Tibial nerve (tissue), 4 donors: Measurements from ENCODE around the gene BST1. TPM values are rescaled to one million over a fixed set of nuclear protein-coding genes. Genes with fewer than 3 reads are reported as not detected.

Experiments used
- DNase-seq, 2 donors: peaks; one replicate each; pipeline ENCODE4 v3.0.0-alpha.2; 2019; ENCODE audit warnings: low spot score in 2 of 2
- H3K27ac ChIP-seq, 4 donors: fragments of 200-600 bp; sonication (generic) in 3 of 4; one replicate each; pipeline ENCODE4 v1.5.1; 2017 to 2019; ENCODE audit warnings: mild to moderate bottlenecking in 1 of 4
- H3K27me3 ChIP-seq, 2 donors: fragments of 200-600 bp; sonication (generic) in 1 of 2; one replicate each; pipeline versions ENCODE4 v1.5.1 to v1.6.0; 2017 to 2019
- H3K36me3 ChIP-seq, 3 donors: fragments of 200-600 bp; sonication (generic); one replicate each; pipeline ENCODE4 v1.5.1; 2018 to 2019
- H3K4me1 ChIP-seq, 4 donors: fragments of 200-600 bp; sonication (generic) in 3 of 4; one replicate each; pipeline ENCODE4 v1.5.1; 2017 to 2019
- H3K4me3 ChIP-seq, 4 donors: fragments of 200-600 bp; sonication (generic) in 3 of 4; one replicate each; pipeline ENCODE4 v1.5.1; 2017 to 2019; ENCODE audit warnings: mild to moderate bottlenecking in 1 of 4, moderate library complexity in 1 of 4
- H3K9me3 ChIP-seq, 4 donors: fragments of 200-600 bp; sonication (generic) in 3 of 4; one replicate each; pipeline ENCODE4 v1.5.1; 2017 to 2019
- EP300 ChIP-seq, 2 donors: sonication (generic); formaldehyde crosslinking; IDR thresholded peaks; one replicate each; pipeline ENCODE4 v1.6.1; 2017; ENCODE audit warnings: antibody characterized with exemption in 2 of 2, mild to moderate bottlenecking in 1 of 2
- POLR2A ChIP-seq, 2 donors: fragments of 450-650 bp; IDR thresholded peaks; one replicate each; pipeline ENCODE4 v1.6.1; 2017; ENCODE audit warnings: antibody characterized with exemption in 2 of 2, mild to moderate bottlenecking in 2 of 2, moderate library complexity in 2 of 2
- WGBS, 2 donors: methylation state at CpG; one replicate each; pipeline ENCODE4 v1.1.5; 2018; 5-methylcytosine and 5-hydroxymethylcytosine counted together
- total RNA-seq, 4 donors: library from RNA; depleted of rRNA; stranded (reverse); fragments of >200 nt; gene quantifications; one replicate each; pipeline ENCODE4 v1.1.0, GENCODE V29; 2016
- TF ChIP-seq, protein P1 (sequence below), 5 experiments: fragments of 200-600 bp in 3 of 5; fragments of 450-650 bp in 2 of 5; sonication (generic) in 3 of 5; IDR thresholded peaks; one replicate each; pipeline ENCODE4 v1.5.1; 2016 to 2019; ENCODE audit warnings: antibody characterized with exemption in 5 of 5, mild to moderate bottlenecking in 3 of 5, moderate library complexity in 2 of 5

The BST1 gene
- total RNA-seq, 4 donors from 2014 or later, result 7.3 to 21.0 (median 11.9) TPM

DNA sequence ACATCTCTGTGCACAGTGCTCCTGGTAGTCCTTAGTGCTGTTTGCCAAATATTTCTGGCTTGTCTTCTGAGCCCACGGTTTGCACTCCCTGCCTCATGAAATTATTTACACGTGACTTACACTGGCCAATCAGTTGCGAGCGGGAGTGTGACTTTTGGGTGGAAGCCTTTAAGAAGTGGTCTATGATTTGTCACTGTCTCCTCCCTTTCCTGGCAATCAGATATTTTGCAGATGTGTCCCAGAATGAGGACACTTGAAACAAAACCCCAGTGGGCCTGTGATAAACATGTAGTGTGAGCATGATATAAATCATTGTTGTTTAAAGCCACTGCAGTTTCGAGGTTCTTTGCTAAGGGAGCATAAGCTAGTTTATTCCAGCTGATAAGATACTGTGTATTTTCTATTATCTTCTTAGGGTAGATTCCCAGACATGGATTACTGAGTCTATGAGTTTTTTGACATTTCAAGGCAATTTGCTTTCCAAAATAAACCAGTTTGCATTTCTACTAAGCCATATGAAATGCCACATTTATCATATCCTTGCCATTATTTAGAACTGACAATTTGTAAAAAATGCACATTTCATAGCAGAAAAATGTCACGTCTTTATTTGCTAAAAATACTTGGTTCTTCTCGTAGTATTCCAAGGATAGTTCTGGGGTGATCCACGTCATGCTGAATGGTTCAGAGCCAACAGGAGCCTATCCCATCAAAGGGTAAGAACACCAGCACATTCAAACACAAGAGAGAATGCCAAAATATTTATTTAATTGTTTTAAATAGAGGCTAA is 12.0 kb downstream of the BST1 start:
- TF ChIP-seq, protein P1, sequence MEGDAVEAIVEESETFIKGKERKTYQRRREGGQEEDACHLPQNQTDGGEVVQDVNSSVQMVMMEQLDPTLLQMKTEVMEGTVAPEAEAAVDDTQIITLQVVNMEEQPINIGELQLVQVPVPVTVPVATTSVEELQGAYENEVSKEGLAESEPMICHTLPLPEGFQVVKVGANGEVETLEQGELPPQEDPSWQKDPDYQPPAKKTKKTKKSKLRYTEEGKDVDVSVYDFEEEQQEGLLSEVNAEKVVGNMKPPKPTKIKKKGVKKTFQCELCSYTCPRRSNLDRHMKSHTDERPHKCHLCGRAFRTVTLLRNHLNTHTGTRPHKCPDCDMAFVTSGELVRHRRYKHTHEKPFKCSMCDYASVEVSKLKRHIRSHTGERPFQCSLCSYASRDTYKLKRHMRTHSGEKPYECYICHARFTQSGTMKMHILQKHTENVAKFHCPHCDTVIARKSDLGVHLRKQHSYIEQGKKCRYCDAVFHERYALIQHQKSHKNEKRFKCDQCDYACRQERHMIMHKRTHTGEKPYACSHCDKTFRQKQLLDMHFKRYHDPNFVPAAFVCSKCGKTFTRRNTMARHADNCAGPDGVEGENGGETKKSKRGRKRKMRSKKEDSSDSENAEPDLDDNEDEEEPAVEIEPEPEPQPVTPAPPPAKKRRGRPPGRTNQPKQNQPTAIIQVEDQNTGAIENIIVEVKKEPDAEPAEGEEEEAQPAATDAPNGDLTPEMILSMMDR (IDR thresholded peaks at IDR 0.05), result no peak
- TF ChIP-seq POLR2A (IDR thresholded peaks at IDR 0.05), result no peak
- no peak for TF ChIP-seq EP300 (IDR thresholded peaks at IDR 0.05)
- Histone ChIP-seq H3K36me3 (peaks cover 0 to 27% (median 0%) of the 10 kb centered on the region in 3 donors), H3K27me3 (no peaks in the 10 kb centered on the region), H3K27ac (no peak overlapping the region), H3K4me1 (peaks cover 0 to 8% (median 2%) of the 10 kb centered on the region in 4 donors), H3K4me3 (no peak overlapping the region), H3K9me3 (no peaks in the 10 kb centered on the region)
- no peak for DNase-seq
- 59 to 61% methylated on average over 8 of the region's 8 CpGs for WGBS, 2 donors

GRCh38 chr4:15716115-15716514 is 13.2 kb downstream of the BST1 start:
- H3K4me1 ChIP-seq, result peaks cover 0 to 8% (median 2%) of the 10 kb centered on the region in 4 donors
- no peaks in the 10 kb centered on the region for H3K27me3 ChIP-seq
- no peak overlapping the region for H3K4me3 ChIP-seq
- 49 to 61% methylated on average over 3 of the region's 3 CpGs for WGBS, 2 donors
- no peak for TF ChIP-seq EP300 (IDR thresholded peaks at IDR 0.05)
- no peak overlapping the region for H3K27ac ChIP-seq
- H3K9me3 ChIP-seq, result no peaks in the 10 kb centered on the region
- DNase-seq, result no peak
- peaks cover 0 to 36% (median 0%) of the 10 kb centered on the region in 3 donors for H3K36me3 ChIP-seq

DNA sequence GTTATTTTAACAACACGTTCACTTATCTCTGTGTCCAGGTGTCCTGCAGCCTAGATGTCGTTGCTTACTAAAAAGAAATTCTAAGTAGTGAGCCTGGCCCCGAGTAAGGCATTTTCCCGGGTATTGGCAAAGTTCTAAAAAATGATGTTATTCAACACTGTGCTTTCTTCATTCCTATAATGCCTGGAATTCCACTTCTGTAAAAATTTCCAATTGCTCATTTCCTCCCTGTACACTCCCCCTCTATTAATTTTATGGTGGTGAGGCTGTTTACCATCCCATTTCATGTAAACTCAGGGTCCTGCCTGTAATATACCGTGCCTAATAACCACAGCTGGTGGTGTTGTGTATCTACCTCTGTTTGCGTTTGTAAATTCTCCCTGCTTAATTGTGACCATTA is 14.2 kb downstream of the BST1 start:
- Histone ChIP-seq H3K4me3 (no peak overlapping the region), H3K9me3 (no peaks in the 10 kb centered on the region), H3K27ac (peak overlapping the region in 1 of 4 donors; percentile 49), H3K4me1 (peaks cover 0 to 8% (median 2%) of the 10 kb centered on the region in 4 donors), H3K27me3 (no peaks in the 10 kb centered on the region), H3K36me3 (peaks cover 0 to 41% (median 0%) of the 10 kb centered on the region in 3 donors)
- TF ChIP-seq, protein P1 (IDR thresholded peaks at IDR 0.05), result no peak
- TF ChIP-seq POLR2A (IDR thresholded peaks at IDR 0.05) (no peak), EP300 (IDR thresholded peaks at IDR 0.05) (no peak)
- WGBS, 2 donors, result 33 to 37% methylated on average over 6 of the region's 6 CpGs
- DNase-seq, result no peak

- Histone ChIP-seq H3K9me3 (no peaks in the 10 kb centered on the region), H3K4me3 (no peak overlapping the region), H3K27ac (peak overlapping the region in 1 of 4 donors; percentile 49), H3K4me1 (peaks cover 0 to 8% (median 2%) of the 10 kb centered on the region in 4 donors), H3K27me3 (no peaks in the 10 kb centered on the region), H3K36me3 (peaks cover 0 to 34% (median 0%) of the 10 kb centered on the region in 3 donors)
- WGBS, 2 donors, result 71 to 75% methylated on average over 3 of the region's 3 CpGs
- TF ChIP-seq, protein P1 (IDR thresholded peaks at IDR 0.05), result no peak
- no peak for TF ChIP-seq EP300 (IDR thresholded peaks at IDR 0.05)
- no peak for TF ChIP-seq POLR2A (IDR thresholded peaks at IDR 0.05)
- no peak for DNase-seq
Observed at GRCh38 chr4:15717657-15718416, 15.0 kb downstream of the BST1 start.

DNA sequence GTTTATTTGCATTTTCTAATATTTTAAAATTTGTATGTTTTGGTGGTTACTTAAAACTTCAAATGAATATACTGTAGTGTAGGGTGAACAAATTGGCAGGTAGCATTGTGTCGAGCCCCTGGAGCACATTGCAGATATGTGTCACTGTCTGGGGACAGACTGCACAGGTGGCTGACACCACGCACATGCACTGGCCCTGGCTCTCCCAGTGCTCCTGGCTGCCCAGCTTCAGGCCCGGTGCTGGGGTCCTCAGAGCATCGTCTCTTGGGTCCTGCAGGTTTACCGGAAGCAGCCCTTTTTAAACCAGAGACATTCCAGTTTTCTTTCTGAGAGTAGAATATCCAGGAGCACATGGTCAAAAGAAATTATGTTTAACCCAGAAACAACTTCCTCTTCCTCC is 15.6 kb downstream of the BST1 start:
- Histone ChIP-seq H3K4me1 (peaks cover 0 to 8% (median 2%) of the 10 kb centered on the region in 4 donors), H3K4me3 (no peak overlapping the region), H3K9me3 (no peaks in the 10 kb centered on the region), H3K27me3 (no peaks in the 10 kb centered on the region), H3K36me3 (peaks cover 0 to 39% (median 0%) of the 10 kb centered on the region in 3 donors), H3K27ac (no peak overlapping the region)
- WGBS, 2 donors, result 84 to 88% methylated on average over 5 of the region's 5 CpGs
- TF ChIP-seq, protein P1 (IDR thresholded peaks at IDR 0.05), result no peak
- no peak for TF ChIP-seq POLR2A (IDR thresholded peaks at IDR 0.05)
- no peak for TF ChIP-seq EP300 (IDR thresholded peaks at IDR 0.05)
- DNase-seq, result no peak
